ENCODE data around the gene SPRR5. TPM values are rescaled to one million over a fixed set of nuclear protein-coding genes. Genes with fewer than 3 reads are reported as not detected.

The SPRR5 gene
- total RNA-seq, 3 donors from 2014 or later = not detected

DNA sequence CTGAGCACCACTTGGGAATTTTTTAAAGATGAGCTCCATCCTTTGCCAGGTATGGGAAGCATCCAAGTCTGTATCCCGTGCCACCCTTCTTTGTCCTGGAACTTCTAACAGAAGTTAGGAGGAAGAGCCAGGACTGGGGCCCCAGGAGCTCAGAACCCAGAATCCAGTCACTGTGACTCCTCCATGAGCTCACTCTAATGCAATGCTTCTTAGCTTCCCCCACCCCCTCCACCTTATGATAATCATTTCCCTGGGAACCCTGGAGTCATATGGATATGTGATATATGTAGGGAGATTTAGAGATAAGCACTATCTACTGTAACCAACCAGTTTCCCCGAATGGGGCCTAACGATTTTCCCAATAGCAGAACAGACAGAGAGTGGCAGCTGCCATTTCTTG is 758 bp upstream of the SPRR5 start:
- no peak for DNase-seq
- Histone ChIP-seq H3K4me3 (no peak overlapping the region), H3K36me3 (ENCODE audit: low read depth) (no peaks in the 10 kb centered on the region), H3K4me1 (ENCODE audit: low read depth) (no peaks in the 10 kb centered on the region), H3K9me3 (no peaks in the 10 kb centered on the region)
- intact Hi-C loops (cut with DNase I, micrococcal nuclease) = no loop called here
- TF ChIP-seq, protein P1, sequence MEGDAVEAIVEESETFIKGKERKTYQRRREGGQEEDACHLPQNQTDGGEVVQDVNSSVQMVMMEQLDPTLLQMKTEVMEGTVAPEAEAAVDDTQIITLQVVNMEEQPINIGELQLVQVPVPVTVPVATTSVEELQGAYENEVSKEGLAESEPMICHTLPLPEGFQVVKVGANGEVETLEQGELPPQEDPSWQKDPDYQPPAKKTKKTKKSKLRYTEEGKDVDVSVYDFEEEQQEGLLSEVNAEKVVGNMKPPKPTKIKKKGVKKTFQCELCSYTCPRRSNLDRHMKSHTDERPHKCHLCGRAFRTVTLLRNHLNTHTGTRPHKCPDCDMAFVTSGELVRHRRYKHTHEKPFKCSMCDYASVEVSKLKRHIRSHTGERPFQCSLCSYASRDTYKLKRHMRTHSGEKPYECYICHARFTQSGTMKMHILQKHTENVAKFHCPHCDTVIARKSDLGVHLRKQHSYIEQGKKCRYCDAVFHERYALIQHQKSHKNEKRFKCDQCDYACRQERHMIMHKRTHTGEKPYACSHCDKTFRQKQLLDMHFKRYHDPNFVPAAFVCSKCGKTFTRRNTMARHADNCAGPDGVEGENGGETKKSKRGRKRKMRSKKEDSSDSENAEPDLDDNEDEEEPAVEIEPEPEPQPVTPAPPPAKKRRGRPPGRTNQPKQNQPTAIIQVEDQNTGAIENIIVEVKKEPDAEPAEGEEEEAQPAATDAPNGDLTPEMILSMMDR (IDR thresholded peaks at IDR 0.05) = no peak
- no peak for ATAC-seq

DNA sequence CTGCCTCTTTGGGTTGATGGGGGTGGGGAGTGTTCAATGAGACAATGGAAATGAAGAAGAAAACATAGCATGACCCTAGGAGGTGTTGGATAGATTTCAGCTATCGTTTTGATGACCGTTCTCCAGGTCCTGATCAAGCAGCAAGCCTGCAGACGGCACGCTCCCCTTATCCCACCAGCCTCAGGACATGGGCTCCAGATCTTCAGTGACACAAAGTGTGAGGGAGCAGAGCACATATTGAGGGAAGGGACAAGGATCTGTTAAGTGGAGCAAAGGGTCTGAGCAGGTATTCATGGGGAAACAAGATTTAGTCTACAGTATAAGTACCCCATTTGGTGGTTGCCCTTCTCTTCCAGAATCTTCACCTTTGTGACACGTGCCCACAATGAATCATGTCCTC is 4.7 kb downstream of the SPRR5 start:
- Histone ChIP-seq H3K4me3 (no peak overlapping the region), H3K36me3 (ENCODE audit: low read depth) (no peaks in the 10 kb centered on the region), H3K4me1 (ENCODE audit: low read depth) (no peaks in the 10 kb centered on the region), H3K9me3 (no peaks in the 10 kb centered on the region)
- DNase-seq = no peak
- ATAC-seq = no peak
- intact Hi-C loops (cut with DNase I, micrococcal nuclease) = no loop called here
- TF ChIP-seq, protein P1 (IDR thresholded peaks at IDR 0.05) = no peak

DNA sequence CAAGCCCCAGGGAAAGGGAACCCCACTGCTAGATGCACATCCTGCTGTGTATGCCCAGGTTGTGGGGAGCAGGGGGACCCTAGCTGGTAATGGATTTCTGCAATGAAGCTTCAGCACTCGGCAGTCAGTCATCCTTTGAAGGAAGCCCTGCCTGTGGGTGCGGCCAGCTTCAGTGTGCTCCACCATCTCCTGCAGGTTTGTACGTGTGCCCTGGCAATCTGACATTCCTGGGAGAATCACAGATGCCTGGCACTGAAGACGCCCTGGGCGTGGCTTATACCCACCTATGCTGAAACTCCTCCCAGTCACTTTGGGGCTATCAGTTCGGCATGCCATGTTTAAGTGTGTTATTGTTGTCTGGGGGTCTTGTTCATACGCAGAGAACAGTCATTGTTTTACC is 6.8 kb downstream of the SPRR5 start:
- Histone ChIP-seq H3K9me3 (no peaks in the 10 kb centered on the region), H3K36me3 (ENCODE audit: low read depth) (no peaks in the 10 kb centered on the region), H3K4me1 (ENCODE audit: low read depth) (no peaks in the 10 kb centered on the region), H3K4me3 (no peak overlapping the region)
- TF ChIP-seq, protein P1 (IDR thresholded peaks at IDR 0.05) = no peak
- DNase-seq = no peak
- ATAC-seq = no peak
- intact Hi-C loops (cut with DNase I, micrococcal nuclease) = no loop called here

DNA sequence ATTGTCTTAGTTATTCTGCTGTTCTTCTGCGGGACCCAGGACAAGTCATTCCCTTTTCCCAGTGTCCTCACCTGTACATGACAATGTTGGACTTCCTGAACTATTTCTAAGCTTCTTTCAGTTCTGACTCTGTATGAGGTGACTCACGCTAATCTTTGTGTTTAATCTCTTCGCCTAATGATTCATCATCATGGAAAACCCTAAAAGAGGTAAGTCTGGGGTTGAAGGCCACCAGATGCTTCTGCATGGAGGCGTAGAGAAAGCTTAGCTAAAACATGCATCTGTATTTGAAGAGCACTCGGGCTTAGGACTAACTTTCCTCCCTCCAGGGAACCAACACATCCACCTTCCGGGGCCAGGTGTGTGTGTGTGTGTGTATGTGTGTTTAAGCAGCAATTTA is 7.4 kb downstream of the SPRR5 start:
- intact Hi-C loops (cut with DNase I, micrococcal nuclease) = no loop called here
- Histone ChIP-seq H3K36me3 (ENCODE audit: low read depth) (no peaks in the 10 kb centered on the region), H3K9me3 (no peaks in the 10 kb centered on the region), H3K4me3 (no peak overlapping the region), H3K4me1 (ENCODE audit: low read depth) (no peaks in the 10 kb centered on the region)
- no peak for ATAC-seq
- TF ChIP-seq, protein P1 (IDR thresholded peaks at IDR 0.05) = no peak
- DNase-seq = no peak

DNA sequence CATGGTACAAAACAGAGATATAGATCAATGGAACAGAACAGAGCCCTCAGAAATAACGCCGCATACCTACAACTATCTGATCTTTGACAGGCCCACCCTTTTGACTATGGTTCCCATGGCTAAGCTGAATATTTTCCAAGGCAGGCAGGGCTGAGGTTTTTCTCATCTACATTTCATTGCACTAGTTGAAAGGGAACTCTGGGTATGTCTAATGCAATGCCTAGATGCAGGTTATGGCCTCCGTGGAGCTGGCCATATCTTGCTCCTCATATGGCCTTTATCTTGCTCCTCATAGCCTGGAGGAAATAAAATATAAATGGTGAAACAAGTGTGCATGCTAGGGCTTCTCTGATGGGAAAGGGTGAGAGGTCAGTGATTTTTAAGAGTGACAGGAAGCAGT is 10.6 kb downstream of the SPRR5 start:
- ATAC-seq (no peak), DNase-seq (no peak)
- TF ChIP-seq, protein P1 (IDR thresholded peaks at IDR 0.05) = no peak
- H3K4me1 ChIP-seq (ENCODE audit: low read depth) = no peaks in the 10 kb centered on the region
- no peak overlapping the region for H3K4me3 ChIP-seq
- H3K9me3 ChIP-seq = no peaks in the 10 kb centered on the region
- H3K36me3 ChIP-seq (ENCODE audit: low read depth) = no peaks in the 10 kb centered on the region
- intact Hi-C loops (cut with DNase I, micrococcal nuclease) = no loop called here

DNA sequence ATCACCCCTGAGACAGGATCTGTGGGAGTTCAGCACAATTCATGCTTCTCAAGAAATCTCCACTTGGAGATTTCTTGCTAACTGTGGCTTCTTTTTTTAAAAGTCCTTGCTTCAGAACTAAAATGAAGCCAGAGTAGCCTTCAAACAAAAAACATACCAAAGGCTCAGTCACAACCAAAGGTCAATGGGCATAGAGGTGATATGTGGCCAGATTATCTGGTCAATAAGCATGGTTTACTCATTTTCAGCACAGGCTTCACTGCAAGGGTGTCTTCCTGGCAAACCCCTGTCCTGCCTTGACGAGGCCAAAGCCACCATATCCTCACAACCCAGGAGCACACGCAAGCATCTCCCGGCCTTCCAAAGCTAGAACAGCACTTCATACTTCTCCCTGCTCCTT is 12.3 kb downstream of the SPRR5 start:
- DNase-seq (no peak), ATAC-seq (no peak)
- H3K4me3 ChIP-seq = no peak overlapping the region
- intact Hi-C loops (cut with DNase I, micrococcal nuclease) = no loop called here
- H3K4me1 ChIP-seq (ENCODE audit: low read depth) = no peaks in the 10 kb centered on the region
- TF ChIP-seq, protein P1 (IDR thresholded peaks at IDR 0.05) = no peak
- H3K36me3 ChIP-seq (ENCODE audit: low read depth) = no peaks in the 10 kb centered on the region
- H3K9me3 ChIP-seq = no peaks in the 10 kb centered on the region
